HepG2 (cell line): ENCODE results near the gene IRGQ. TPM values are rescaled to one million over a fixed set of nuclear protein-coding genes. Genes with fewer than 3 reads are reported as not detected.

ENCODE experiments used
- DZIP1 ChIP-seq: sonication (generic); formaldehyde crosslinking; IDR thresholded peaks from 2 replicates; pipeline ENCODE4 v1.5.0; 2020; ENCODE audit warnings: mild to moderate bottlenecking, missing genetic modification reagents
- MYC ChIP-seq: sonication (generic); formaldehyde crosslinking; IDR thresholded peaks from 2 replicates; pipeline ENCODE4 v1.9.0; 2021; ENCODE audit warnings: missing genetic modification reagents, borderline replicate concordance
- REL ChIP-seq: sonication (generic); formaldehyde crosslinking; conservative IDR thresholded peaks from 2 replicates; pipeline ENCODE4 v1.8.0; 2022; ENCODE audit warnings: mild to moderate bottlenecking, missing genetic modification reagents, moderate library complexity
- SALL2 ChIP-seq: sonication (generic); formaldehyde crosslinking; IDR thresholded peaks from 2 replicates; pipeline ENCODE4 v1.8.1; 2023; ENCODE audit warnings: mild to moderate bottlenecking, missing genetic modification reagents, inconsistent platforms
- SYNCRIP ChIP-seq: fragments of 200-400 bp; formaldehyde crosslinking; IDR thresholded peaks from 2 replicates; pipeline ENCODE4 v1.6.1; 2018; ENCODE audit warnings: mild to moderate bottlenecking, low read depth, low read length; ENCODE audit not compliant: insufficient read depth
- ZBTB33 ChIP-seq: sonication (generic); formaldehyde crosslinking; IDR thresholded peaks from 2 replicates; pipeline ENCODE4 v1.4.0; 2020; ENCODE audit warnings: missing genetic modification reagents
- ZNF629 ChIP-seq: sonication (generic); formaldehyde crosslinking; conservative IDR thresholded peaks from 2 replicates; pipeline ENCODE4 v1.5.0; 2020; ENCODE audit warnings: missing genetic modification reagents
- ZNF652 ChIP-seq: IDR thresholded peaks from 2 replicates; pipeline ENCODE4 v1.6.1; 2016; ENCODE audit warnings: low read depth, borderline replicate concordance
- ZNF704 ChIP-seq: sonication (generic); formaldehyde crosslinking; IDR thresholded peaks from 2 replicates; pipeline ENCODE4 v1.8.1; 2023; ENCODE audit warnings: mild to moderate bottlenecking, inconsistent platforms, moderate library complexity, missing genetic modification reagents, borderline replicate concordance
- polyA plus RNA-seq, 8 experiments: library from polyadenylated mRNA; depleted of rRNA in 3 of 8; stranded (reverse) in 7 of 8; unstranded in 1 of 8; fragments of >200 nt; fragmentation: Illumina TruSeq in 4 of 8; extraction: Trizol in 4 of 8; gene quantifications; 2 replicates each; pipeline versions ENCODE4 v1.2.1 to v1.2.3, GENCODE V29; 2011 to 2016; ENCODE audit warnings: low read depth in 4 of 8, missing spikeins in 1 of 8, mixed read lengths in 1 of 8; ENCODE audit not compliant: insufficient read depth in 1 of 8
- total RNA-seq, 5 experiments: library from RNA; depleted of rRNA; stranded (reverse); fragments of >200 nt; fragmentation: Illumina TruSeq; extraction: Trizol; gene quantifications; 2 replicates each; pipeline ENCODE4 v1.2.3, GENCODE V29; 2016; ENCODE audit warnings: low read depth in 1 of 5
- TF ChIP-seq, protein P1 (sequence below): sonication (generic); formaldehyde crosslinking; IDR thresholded peaks from 2 replicates; pipeline ENCODE4 v1.5.0; 2020; ENCODE audit warnings: mild to moderate bottlenecking, missing genetic modification reagents, borderline replicate concordance
- TF ChIP-seq, protein P2 (sequence below): sonication (generic); formaldehyde crosslinking; conservative IDR thresholded peaks from 2 replicates; pipeline ENCODE4 v1.4.0; 2020; ENCODE audit warnings: missing genetic modification reagents

IRGQ gene
- total and polyA plus RNA-seq, 2 of the 13 experiments (the other 11 are each of a cell fraction or from before 2014, with no cell fraction given), result 11.6 to 12.4 TPM

DNA sequence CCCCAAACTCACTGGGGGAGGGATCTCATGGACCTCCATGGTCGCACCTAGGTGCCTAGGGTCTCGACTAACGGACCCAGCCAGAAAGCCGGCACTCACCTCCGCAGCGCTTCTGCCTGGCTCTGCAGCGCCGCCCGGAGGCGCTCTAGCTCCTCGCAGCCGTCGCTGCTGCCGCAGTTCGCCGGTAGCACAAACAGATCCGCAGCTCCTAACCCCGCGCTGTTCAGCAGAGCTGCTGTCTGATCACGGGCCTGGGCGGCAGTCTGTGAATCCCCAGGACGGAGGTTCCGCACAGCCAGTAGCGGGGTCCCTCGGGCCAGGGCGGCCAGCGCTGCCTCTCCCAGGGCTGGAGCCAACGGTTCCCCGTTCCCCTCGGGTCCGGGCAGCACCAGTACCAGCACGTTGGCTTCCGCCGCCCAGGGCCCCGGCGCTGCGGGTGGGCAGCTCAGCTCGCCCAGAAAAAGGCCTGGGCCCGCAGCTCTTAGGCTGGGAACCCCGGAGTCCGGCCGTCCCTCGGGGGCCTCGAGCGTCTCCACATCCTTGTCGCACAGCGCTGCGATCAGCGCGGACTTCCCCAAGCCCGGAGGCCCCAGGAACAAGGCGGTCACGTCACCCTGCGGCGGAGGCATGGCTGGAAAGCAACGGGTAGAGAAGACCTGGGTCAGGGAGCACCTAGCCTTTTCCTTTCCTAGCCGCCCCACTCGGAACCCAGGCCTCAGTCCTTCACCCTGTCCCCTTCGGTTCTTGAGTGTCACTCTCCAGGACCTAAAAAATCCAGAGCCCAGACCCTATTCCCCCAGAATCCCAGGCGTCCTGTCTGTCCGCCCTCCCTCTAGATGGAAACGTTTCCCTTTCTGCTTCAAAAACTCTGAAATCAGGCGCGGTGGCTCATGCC, 977 bp downstream of the IRGQ start (continued):
- TF ChIP-seq ZBTB33 (0 out of 2 replicates have a peak, but pooled peaks have one; percentile 14), MYC (CRISPR knock-in tag) (peak; percentile 61; the same call in 1 of the 2 replicates), ZNF629 (CRISPR knock-in tag) (no peak), REL (CRISPR knock-in tag) (no peak), ZNF704 (CRISPR knock-in tag) (no peak), DZIP1 (CRISPR knock-in tag) (no peak), SALL2 (CRISPR knock-in tag) (no peak), SYNCRIP (no peak), ZNF652 (no peak)
- TF ChIP-seq, protein P1, sequence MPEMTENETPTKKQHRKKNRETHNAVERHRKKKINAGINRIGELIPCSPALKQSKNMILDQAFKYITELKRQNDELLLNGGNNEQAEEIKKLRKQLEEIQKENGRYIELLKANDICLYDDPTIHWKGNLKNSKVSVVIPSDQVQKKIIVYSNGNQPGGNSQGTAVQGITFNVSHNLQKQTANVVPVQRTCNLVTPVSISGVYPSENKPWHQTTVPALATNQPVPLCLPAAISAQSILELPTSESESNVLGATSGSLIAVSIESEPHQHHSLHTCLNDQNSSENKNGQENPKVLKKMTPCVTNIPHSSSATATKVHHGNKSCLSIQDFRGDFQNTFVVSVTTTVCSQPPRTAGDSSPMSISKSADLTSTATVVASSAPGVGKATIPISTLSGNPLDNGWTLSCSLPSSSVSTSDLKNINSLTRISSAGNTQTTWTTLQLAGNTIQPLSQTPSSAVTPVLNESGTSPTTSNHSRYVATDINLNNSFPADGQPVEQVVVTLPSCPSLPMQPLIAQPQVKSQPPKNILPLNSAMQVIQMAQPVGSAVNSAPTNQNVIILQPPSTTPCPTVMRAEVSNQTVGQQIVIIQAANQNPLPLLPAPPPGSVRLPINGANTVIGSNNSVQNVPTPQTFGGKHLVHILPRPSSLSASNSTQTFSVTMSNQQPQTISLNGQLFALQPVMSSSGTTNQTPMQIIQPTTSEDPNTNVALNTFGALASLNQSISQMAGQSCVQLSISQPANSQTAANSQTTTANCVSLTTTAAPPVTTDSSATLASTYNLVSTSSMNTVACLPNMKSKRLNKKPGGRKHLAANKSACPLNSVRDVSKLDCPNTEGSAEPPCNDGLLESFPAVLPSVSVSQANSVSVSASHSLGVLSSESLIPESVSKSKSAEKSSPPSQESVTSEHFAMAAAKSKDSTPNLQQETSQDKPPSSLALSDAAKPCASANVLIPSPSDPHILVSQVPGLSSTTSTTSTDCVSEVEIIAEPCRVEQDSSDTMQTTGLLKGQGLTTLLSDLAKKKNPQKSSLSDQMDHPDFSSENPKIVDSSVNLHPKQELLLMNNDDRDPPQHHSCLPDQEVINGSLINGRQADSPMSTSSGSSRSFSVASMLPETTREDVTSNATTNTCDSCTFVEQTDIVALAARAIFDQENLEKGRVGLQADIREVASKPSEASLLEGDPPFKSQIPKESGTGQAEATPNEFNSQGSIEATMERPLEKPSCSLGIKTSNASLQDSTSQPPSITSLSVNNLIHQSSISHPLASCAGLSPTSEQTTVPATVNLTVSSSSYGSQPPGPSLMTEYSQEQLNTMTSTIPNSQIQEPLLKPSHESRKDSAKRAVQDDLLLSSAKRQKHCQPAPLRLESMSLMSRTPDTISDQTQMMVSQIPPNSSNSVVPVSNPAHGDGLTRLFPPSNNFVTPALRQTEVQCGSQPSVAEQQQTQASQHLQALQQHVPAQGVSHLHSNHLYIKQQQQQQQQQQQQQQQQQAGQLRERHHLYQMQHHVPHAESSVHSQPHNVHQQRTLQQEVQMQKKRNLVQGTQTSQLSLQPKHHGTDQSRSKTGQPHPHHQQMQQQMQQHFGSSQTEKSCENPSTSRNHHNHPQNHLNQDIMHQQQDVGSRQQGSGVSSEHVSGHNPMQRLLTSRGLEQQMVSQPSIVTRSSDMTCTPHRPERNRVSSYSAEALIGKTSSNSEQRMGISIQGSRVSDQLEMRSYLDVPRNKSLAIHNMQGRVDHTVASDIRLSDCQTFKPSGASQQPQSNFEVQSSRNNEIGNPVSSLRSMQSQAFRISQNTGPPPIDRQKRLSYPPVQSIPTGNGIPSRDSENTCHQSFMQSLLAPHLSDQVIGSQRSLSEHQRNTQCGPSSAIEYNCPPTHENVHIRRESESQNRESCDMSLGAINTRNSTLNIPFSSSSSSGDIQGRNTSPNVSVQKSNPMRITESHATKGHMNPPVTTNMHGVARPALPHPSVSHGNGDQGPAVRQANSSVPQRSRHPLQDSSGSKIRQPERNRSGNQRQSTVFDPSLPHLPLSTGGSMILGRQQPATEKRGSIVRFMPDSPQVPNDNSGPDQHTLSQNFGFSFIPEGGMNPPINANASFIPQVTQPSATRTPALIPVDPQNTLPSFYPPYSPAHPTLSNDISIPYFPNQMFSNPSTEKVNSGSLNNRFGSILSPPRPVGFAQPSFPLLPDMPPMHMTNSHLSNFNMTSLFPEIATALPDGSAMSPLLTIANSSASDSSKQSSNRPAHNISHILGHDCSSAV (CRISPR knock-in tag), result no peak
- TF ChIP-seq, protein P2, sequence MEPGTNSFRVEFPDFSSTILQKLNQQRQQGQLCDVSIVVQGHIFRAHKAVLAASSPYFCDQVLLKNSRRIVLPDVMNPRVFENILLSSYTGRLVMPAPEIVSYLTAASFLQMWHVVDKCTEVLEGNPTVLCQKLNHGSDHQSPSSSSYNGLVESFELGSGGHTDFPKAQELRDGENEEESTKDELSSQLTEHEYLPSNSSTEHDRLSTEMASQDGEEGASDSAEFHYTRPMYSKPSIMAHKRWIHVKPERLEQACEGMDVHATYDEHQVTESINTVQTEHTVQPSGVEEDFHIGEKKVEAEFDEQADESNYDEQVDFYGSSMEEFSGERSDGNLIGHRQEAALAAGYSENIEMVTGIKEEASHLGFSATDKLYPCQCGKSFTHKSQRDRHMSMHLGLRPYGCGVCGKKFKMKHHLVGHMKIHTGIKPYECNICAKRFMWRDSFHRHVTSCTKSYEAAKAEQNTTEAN (CRISPR knock-in tag), result no peak
